ENCODE measurements around the gene AP1S3. TPM values are rescaled to one million over a fixed set of nuclear protein-coding genes. Genes with fewer than 3 reads are reported as not detected.

Gene AP1S3
- total and polyA plus RNA-seq, 4 donors = 4.6 to 14.2 (median 6.5) TPM

- no peak overlapping the region for H3K27ac ChIP-seq (ENCODE audit: low read depth in 1 of 2, low read length in 1 of 2)
- ATAC-seq (ENCODE audit: insufficient read depth, low FRiP score) = no peak
Measured at GRCh38 chr2:223859070-223859469, 21.7 kb upstream of the AP1S3 start.

GRCh38 chr2:223856584-223856983 is 19.2 kb upstream of the AP1S3 start:
- H3K4me3 ChIP-seq = no peak overlapping the region
- 46 to 74% methylated on average over 5 of the region's 5 CpGs for WGBS, 2 donors
- H3K9ac ChIP-seq (ENCODE audit: insufficient read depth in 1 of 2, low read length in 2 of 2) = no peak overlapping the region
- ATAC-seq (ENCODE audit: insufficient read depth, low FRiP score) (no peak), DNase-seq (no peak)
- TF ChIP-seq CTCF (IDR thresholded peaks at IDR 0.05; ENCODE audit: control extremely low read depth, extremely low read depth) = no peak
- no peak overlapping the region for H3K27ac ChIP-seq (ENCODE audit: low read depth in 1 of 2, low read length in 1 of 2)
- no peaks in the 10 kb centered on the region for H3K27me3 ChIP-seq (ENCODE audit: control insufficient read depth in 3 of 3, insufficient read depth in 3 of 3, low read length in 2 of 3)
- peaks cover 0 to 3% (median under 1%) of the 10 kb centered on the region in 4 donors for H3K36me3 ChIP-seq (ENCODE audit: control insufficient read depth in 4 of 4, insufficient read depth in 4 of 4, low read length in 4 of 4)
- no peaks in the 10 kb centered on the region for H3K9me3 ChIP-seq (ENCODE audit: control insufficient read depth in 4 of 4, insufficient read depth in 3 of 4, low read length in 3 of 4)
- H3K4me1 ChIP-seq (ENCODE audit: control insufficient read depth in 5 of 5, insufficient read depth in 5 of 5, low read length in 5 of 5) = peaks cover 0 to 2% (median 0%) of the 10 kb centered on the region in 5 donors

More at GRCh38 chr2:223859070-223859469, 21.7 kb upstream of the AP1S3 start:
- no peaks in the 10 kb centered on the region for H3K9me3 ChIP-seq (ENCODE audit: control insufficient read depth in 4 of 4, insufficient read depth in 3 of 4, low read length in 3 of 4)
- WGBS, 2 donors = 77 to 86% methylated on average over 3 of the region's 3 CpGs
- H3K4me3 ChIP-seq = no peak overlapping the region
- peaks cover 0 to 3% (median under 1%) of the 10 kb centered on the region in 4 donors for H3K36me3 ChIP-seq (ENCODE audit: control insufficient read depth in 4 of 4, insufficient read depth in 4 of 4, low read length in 4 of 4)
- H3K27me3 ChIP-seq (ENCODE audit: control insufficient read depth in 3 of 3, insufficient read depth in 3 of 3, low read length in 2 of 3) = no peaks in the 10 kb centered on the region
- DNase-seq = no peak
- no peak for TF ChIP-seq CTCF (IDR thresholded peaks at IDR 0.05; ENCODE audit: control extremely low read depth, extremely low read depth)
- H3K4me1 ChIP-seq (ENCODE audit: control insufficient read depth in 5 of 5, insufficient read depth in 5 of 5, low read length in 5 of 5) = peaks cover 0 to 2% (median 0%) of the 10 kb centered on the region in 5 donors
- H3K9ac ChIP-seq (ENCODE audit: insufficient read depth in 1 of 2, low read length in 2 of 2) = no peak overlapping the region

- Histone ChIP-seq H3K27ac (ENCODE audit: low read depth in 1 of 2, low read length in 1 of 2) (no peak overlapping the region), H3K27me3 (ENCODE audit: control insufficient read depth in 3 of 3, insufficient read depth in 3 of 3, low read length in 2 of 3) (no peaks in the 10 kb centered on the region), H3K9ac (ENCODE audit: insufficient read depth in 1 of 2, low read length in 2 of 2) (no peak overlapping the region), H3K4me3 (no peak overlapping the region), H3K36me3 (ENCODE audit: control insufficient read depth in 4 of 4, insufficient read depth in 4 of 4, low read length in 4 of 4) (peaks cover 0 to 3% (median 0%) of the 10 kb centered on the region in 4 donors), H3K4me1 (ENCODE audit: control insufficient read depth in 5 of 5, insufficient read depth in 5 of 5, low read length in 5 of 5) (peaks cover 0 to 2% (median 0%) of the 10 kb centered on the region in 5 donors), H3K9me3 (ENCODE audit: control insufficient read depth in 4 of 4, insufficient read depth in 3 of 4, low read length in 3 of 4) (no peaks in the 10 kb centered on the region)
- no peak for DNase-seq
- ATAC-seq (ENCODE audit: insufficient read depth, low FRiP score) = no peak
- WGBS, 2 donors = 23 to 56% methylated on average over 2 of the region's 2 CpGs
- TF ChIP-seq CTCF (IDR thresholded peaks at IDR 0.05; ENCODE audit: control extremely low read depth, extremely low read depth) = no peak
Measured at GRCh38 chr2:223856021-223856420, 18.6 kb upstream of the AP1S3 start.

GRCh38 chr2:223855426-223855825 is 18.0 kb upstream of the AP1S3 start:
- no peak overlapping the region for H3K4me3 ChIP-seq
- H3K36me3 ChIP-seq (ENCODE audit: control insufficient read depth in 4 of 4, insufficient read depth in 4 of 4, low read length in 4 of 4) = peaks cover 0 to 3% (median 0%) of the 10 kb centered on the region in 4 donors
- ATAC-seq (ENCODE audit: insufficient read depth, low FRiP score) (no peak), DNase-seq (no peak)
- TF ChIP-seq CTCF (IDR thresholded peaks at IDR 0.05; ENCODE audit: control extremely low read depth, extremely low read depth) = no peak
- 93% methylated on average over 5 of the region's 5 CpGs for WGBS, 2 donors
- H3K4me1 ChIP-seq (ENCODE audit: control insufficient read depth in 5 of 5, insufficient read depth in 5 of 5, low read length in 5 of 5) = peaks cover 0 to 2% (median 0%) of the 10 kb centered on the region in 5 donors
- no peak overlapping the region for H3K9ac ChIP-seq (ENCODE audit: insufficient read depth in 1 of 2, low read length in 2 of 2)
- H3K9me3 ChIP-seq (ENCODE audit: control insufficient read depth in 4 of 4, insufficient read depth in 3 of 4, low read length in 3 of 4) = no peaks in the 10 kb centered on the region
- H3K27me3 ChIP-seq (ENCODE audit: control insufficient read depth in 3 of 3, insufficient read depth in 3 of 3, low read length in 2 of 3) = no peaks in the 10 kb centered on the region
- H3K27ac ChIP-seq (ENCODE audit: low read depth in 1 of 2, low read length in 1 of 2) = no peak overlapping the region

Data from lung (tissue), 12 donors.